ENCODE measurements around the gene CHST13.

The CHST13 gene

DNA sequence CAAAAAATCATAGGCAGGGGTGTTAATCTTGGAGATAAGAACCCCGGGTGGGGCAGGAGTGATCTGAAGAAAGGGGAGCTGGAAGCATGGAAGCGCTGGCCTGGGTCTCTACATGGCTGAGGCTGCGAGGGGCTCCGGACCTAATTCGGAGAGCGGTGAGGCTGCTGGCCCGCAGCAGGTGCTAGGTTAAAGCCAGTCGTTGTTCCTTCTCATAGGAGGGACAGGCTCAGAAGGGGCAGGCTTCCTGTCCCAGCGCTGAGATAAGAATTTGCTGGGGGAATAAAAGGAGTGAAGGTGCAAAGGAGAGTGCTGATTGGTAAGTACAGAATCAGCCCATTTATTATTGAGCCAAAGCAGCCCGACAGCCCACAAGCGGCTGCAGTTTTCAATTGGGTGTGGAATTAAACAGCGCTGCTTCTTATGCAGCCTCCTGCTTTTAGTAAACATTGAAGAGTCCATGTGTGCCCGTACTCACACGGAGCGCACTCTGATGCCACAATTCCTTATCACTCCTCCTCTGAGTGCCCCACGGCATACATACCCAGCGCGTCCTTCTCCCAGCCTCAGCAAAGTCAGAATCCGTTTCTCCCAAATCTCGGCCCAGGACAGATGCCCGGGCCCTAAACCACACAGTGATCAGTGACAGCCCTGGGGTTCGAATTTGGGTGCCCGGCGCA lies 17.1 kb downstream of the CHST13 start:
- no peak for TF ChIP-seq FOXP2 (optimal IDR thresholded peaks at IDR 0.05; ENCODE audit: borderline replicate concordance, extremely low read depth, extremely low read length, insufficient read depth)
- TF ChIP-seq TAF1 (IDR thresholded peaks at IDR 0.05; ENCODE audit: borderline replicate concordance, insufficient read depth, low read length) = no peak
- TF ChIP-seq, protein P1, sequence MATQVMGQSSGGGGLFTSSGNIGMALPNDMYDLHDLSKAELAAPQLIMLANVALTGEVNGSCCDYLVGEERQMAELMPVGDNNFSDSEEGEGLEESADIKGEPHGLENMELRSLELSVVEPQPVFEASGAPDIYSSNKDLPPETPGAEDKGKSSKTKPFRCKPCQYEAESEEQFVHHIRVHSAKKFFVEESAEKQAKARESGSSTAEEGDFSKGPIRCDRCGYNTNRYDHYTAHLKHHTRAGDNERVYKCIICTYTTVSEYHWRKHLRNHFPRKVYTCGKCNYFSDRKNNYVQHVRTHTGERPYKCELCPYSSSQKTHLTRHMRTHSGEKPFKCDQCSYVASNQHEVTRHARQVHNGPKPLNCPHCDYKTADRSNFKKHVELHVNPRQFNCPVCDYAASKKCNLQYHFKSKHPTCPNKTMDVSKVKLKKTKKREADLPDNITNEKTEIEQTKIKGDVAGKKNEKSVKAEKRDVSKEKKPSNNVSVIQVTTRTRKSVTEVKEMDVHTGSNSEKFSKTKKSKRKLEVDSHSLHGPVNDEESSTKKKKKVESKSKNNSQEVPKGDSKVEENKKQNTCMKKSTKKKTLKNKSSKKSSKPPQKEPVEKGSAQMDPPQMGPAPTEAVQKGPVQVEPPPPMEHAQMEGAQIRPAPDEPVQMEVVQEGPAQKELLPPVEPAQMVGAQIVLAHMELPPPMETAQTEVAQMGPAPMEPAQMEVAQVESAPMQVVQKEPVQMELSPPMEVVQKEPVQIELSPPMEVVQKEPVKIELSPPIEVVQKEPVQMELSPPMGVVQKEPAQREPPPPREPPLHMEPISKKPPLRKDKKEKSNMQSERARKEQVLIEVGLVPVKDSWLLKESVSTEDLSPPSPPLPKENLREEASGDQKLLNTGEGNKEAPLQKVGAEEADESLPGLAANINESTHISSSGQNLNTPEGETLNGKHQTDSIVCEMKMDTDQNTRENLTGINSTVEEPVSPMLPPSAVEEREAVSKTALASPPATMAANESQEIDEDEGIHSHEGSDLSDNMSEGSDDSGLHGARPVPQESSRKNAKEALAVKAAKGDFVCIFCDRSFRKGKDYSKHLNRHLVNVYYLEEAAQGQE (IDR thresholded peaks at IDR 0.05; ENCODE audit: insufficient read depth in 1 of 2, low read depth in 2 of 2, low read length in 2 of 2) = no peak
- no peak for TF ChIP-seq SIN3A (IDR thresholded peaks at IDR 0.05; ENCODE audit: borderline replicate concordance, insufficient read depth, low read length)
- no peak for TF ChIP-seq POLR2AphosphoS5 (IDR thresholded peaks at IDR 0.05; ENCODE audit: low read depth, low read length)

DNA sequence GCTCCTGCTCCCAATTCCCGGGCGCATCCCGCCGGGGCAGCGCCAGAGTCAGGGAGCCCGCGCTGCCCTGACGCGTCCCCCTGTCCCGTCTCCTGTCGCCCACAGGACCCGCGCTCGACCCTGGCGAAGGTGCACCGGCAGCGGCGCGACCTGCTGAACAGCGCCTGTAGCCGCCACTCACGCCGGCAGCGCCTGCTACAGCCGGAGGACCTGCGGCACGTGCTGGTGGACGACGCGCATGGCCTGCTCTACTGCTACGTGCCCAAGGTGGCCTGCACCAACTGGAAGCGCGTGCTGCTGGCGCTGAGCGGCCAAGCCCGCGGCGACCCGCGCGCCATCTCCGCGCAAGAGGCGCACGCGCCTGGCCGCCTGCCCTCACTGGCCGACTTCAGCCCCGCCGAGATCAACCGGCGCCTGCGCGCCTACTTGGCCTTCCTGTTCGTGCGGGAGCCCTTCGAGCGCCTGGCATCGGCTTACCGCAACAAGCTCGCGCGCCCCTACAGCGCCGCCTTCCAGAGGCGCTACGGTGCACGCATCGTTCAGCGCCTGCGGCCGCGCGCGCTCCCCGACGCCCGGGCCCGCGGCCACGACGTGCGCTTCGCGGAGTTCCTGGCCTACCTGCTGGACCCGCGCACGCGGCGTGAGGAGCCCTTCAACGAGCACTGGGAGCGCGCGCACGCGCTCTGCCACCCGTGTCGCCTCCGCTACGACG lies 17.8 kb downstream of the CHST13 start:
- TF ChIP-seq POLR2AphosphoS5 (IDR thresholded peaks at IDR 0.05; ENCODE audit: low read depth, low read length) (no peak), SIN3A (IDR thresholded peaks at IDR 0.05; ENCODE audit: borderline replicate concordance, insufficient read depth, low read length) (no peak), FOXP2 (optimal IDR thresholded peaks at IDR 0.05; ENCODE audit: borderline replicate concordance, extremely low read depth, extremely low read length, insufficient read depth) (no peak), TAF1 (IDR thresholded peaks at IDR 0.05; ENCODE audit: borderline replicate concordance, insufficient read depth, low read length) (no peak)
- TF ChIP-seq, protein P1 (IDR thresholded peaks at IDR 0.05; ENCODE audit: insufficient read depth in 1 of 2, low read depth in 2 of 2, low read length in 2 of 2) = no peak

DNA sequence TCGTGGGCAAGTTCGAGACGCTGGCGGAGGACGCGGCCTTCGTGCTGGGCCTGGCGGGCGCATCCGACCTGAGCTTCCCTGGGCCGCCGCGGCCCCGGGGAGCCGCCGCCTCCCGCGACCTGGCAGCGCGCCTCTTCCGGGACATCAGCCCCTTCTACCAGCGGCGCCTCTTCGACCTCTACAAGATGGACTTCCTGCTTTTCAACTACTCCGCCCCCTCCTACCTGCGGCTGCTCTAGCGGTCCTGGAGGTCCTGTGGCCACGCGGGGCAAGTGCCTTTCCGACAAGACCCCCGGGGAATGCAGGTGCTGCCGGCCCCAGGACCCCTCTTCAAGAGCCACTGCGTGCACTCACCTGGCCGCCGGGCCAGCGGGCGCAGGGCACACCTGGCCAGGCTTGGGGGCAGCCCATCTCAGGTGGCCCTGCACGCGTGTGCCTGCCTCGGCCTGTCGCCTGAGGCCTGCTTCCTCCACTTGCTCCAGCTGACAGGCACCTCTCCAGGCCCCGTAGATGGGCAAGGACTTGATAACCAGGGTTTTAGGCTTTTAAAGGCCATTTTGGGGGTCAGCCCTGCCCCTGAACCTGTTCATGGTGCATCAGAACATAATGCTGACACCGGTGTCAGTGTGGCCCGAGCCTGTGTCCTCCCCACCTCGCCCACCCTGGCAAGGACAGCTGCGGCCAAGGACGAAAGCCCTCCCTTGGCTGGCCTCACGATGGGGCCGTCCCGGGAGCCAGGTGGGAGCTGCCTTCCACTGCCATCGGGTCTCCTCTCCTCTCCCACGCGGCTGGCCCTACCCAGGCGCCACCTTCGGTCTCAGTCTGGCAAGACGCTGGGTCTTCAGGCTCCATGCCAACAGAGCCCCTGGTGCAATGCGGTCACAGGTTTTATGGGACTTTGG lies 18.6 kb downstream of the CHST13 start:
- TF ChIP-seq, protein P1 (IDR thresholded peaks at IDR 0.05; ENCODE audit: insufficient read depth in 1 of 2, low read depth in 2 of 2, low read length in 2 of 2) = no peak
- TF ChIP-seq TAF1 (IDR thresholded peaks at IDR 0.05; ENCODE audit: borderline replicate concordance, insufficient read depth, low read length) (no peak), FOXP2 (optimal IDR thresholded peaks at IDR 0.05; ENCODE audit: borderline replicate concordance, extremely low read depth, extremely low read length, insufficient read depth) (no peak), SIN3A (IDR thresholded peaks at IDR 0.05; ENCODE audit: borderline replicate concordance, insufficient read depth, low read length) (no peak), POLR2AphosphoS5 (IDR thresholded peaks at IDR 0.05; ENCODE audit: low read depth, low read length) (no peak)

DNA sequence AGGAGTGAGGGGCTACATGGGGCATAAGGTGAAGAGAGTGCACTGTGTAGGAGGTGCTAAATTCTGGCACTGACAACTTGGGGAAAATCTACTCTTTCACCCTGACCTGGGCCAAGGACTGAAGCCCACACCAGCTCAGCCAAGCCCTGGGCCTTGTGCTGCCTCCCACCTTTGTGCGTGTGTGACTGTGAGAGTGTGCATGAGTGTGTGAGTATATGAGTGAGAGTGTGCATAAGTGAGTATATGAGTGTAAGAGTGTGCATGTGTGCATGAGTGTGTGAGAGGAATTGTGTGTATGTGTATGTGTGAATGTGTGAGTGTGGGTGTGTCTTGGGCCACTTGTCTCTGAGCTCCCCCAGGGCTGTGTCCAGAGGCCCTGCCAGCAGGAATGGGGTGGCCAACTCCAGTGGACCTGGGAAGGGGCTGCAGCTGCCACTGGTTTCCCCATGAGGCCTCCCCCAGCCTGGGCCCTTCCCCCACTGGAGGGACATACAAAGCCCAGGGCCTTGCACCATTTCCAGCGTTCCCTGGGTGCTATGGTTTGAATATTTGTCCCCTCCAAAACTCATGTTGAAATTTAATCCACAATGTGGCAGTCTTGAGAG lies 19.6 kb downstream of the CHST13 start:
- TF ChIP-seq FOXP2 (optimal IDR thresholded peaks at IDR 0.05; ENCODE audit: borderline replicate concordance, extremely low read depth, extremely low read length, insufficient read depth) (no peak), POLR2AphosphoS5 (IDR thresholded peaks at IDR 0.05; ENCODE audit: low read depth, low read length) (no peak), TAF1 (IDR thresholded peaks at IDR 0.05; ENCODE audit: borderline replicate concordance, insufficient read depth, low read length) (no peak)
- TF ChIP-seq, protein P1 (IDR thresholded peaks at IDR 0.05; ENCODE audit: insufficient read depth in 1 of 2, low read depth in 2 of 2, low read length in 2 of 2) = no peak
